IMR-90 (cell line): ENCODE data around the gene CTNND2. TPM values are rescaled to one million over a fixed set of nuclear protein-coding genes. Genes with fewer than 3 reads are reported as not detected.

Source experiments
- ATAC-seq: fragments of 200-7000 bp; cut with Tn5 transposase; 2 replicates; pipeline ENCODE4 v1.9.1; 2020; ENCODE audit warnings: low read depth, mild to moderate bottlenecking, moderate library complexity
- BruUV-seq: library from RNA; stranded (reverse); fragments of 400-500 nt; replicated peaks from 2 replicates; lab custom pipeline; 2021; lab: Mats Ljungman, UMichigan
- CTCF ChIA-PET: fragments of 300-600 bp; formaldehyde crosslinking; extraction: SDS; loops from one replicate; lab custom pipeline; 2021; ENCODE audit warnings: antibody characterized with exemption; lab: Yijun Ruan, JAX
- POLR2A ChIA-PET: fragments of 300-600 bp; sonication (Branson Sonifier 250); formaldehyde crosslinking; loops from one replicate; lab custom pipeline; 2022; ENCODE audit warnings: antibody characterized with exemption; ENCODE audit not compliant: unreplicated experiment; lab: Charles Lee
- DNase-seq: peaks from one replicate; pipeline ENCODE4 v3.0.0; 2013
- H2AFZ ChIP-seq: replicated peaks from 2 replicates; pipeline ENCODE3; 2013; ENCODE audit warnings: low read length, mild to moderate bottlenecking; ENCODE audit not compliant: poor library complexity
- H2AK5ac ChIP-seq: 2 replicates; pipeline ENCODE4 v1.6.1; 2013; ENCODE audit warnings: low read depth, low read length, inconsistent platforms
- H2AK9ac ChIP-seq: replicated peaks from 2 replicates; pipeline ENCODE3; 2013; ENCODE audit warnings: mild to moderate bottlenecking, low read depth, low read length, moderate library complexity; ENCODE audit not compliant: poor library complexity
- H2BK120ac ChIP-seq: 2 replicates; pipeline ENCODE4 v1.6.1; 2013; ENCODE audit warnings: low read depth, low read length, inconsistent platforms
- H2BK15ac ChIP-seq: 3 replicates; pipeline ENCODE4 v1.6.1; 2013; ENCODE audit warnings: low read depth, low read length, inconsistent platforms
- H2BK20ac ChIP-seq: 2 replicates; pipeline ENCODE4 v1.6.1; 2013; ENCODE audit warnings: low read depth, mild to moderate bottlenecking, inconsistent platforms, low read length, moderate library complexity
- H2BK5ac ChIP-seq: 2 replicates; pipeline ENCODE4 v1.6.1; 2013; ENCODE audit warnings: mild to moderate bottlenecking, low read depth, low read length, inconsistent platforms; ENCODE audit not compliant: poor library complexity, severe bottlenecking
- H3K14ac ChIP-seq: replicated peaks from 2 replicates; pipeline ENCODE4 v1.6.1; 2013; ENCODE audit warnings: low read depth, low read length, inconsistent platforms
- H3K18ac ChIP-seq: 2 replicates; pipeline ENCODE4 v1.6.1; 2013; ENCODE audit warnings: low read depth, low read length, control low read depth
- H3K23ac ChIP-seq: 2 replicates; pipeline ENCODE4 v1.6.1; 2013; ENCODE audit warnings: low read depth, low read length, inconsistent platforms
- H3K27ac ChIP-seq: 2 replicates; pipeline ENCODE4 v1.5.1; 2013; ENCODE audit warnings: mild to moderate bottlenecking, control low read depth, low read length; ENCODE audit not compliant: insufficient read depth
- H3K27me3 ChIP-seq: 2 replicates; pipeline ENCODE4 v1.6.1; 2013; ENCODE audit warnings: low read length; ENCODE audit not compliant: control insufficient read depth, insufficient read depth
- H3K36me3 ChIP-seq: 2 replicates; pipeline ENCODE4 v1.6.1; 2013; ENCODE audit warnings: low read length, mixed read lengths; ENCODE audit not compliant: control insufficient read depth, insufficient read depth
- H3K4ac ChIP-seq: 2 replicates; pipeline ENCODE4 v1.6.1; 2013; ENCODE audit warnings: low read depth, low read length, inconsistent platforms
- H3K4me1 ChIP-seq: 2 replicates; pipeline ENCODE4 v1.6.1; 2013; ENCODE audit warnings: low read length, mixed read lengths; ENCODE audit not compliant: control insufficient read depth, insufficient read depth
- H3K4me2 ChIP-seq: 2 replicates; pipeline ENCODE4 v1.6.1; 2013; ENCODE audit warnings: low read depth, mild to moderate bottlenecking, control low read depth, low read length, moderate library complexity
- H3K4me3 ChIP-seq: 2 replicates; pipeline ENCODE4 v1.5.1; 2013; ENCODE audit warnings: low read depth, mild to moderate bottlenecking, control low read depth, low read length, moderate library complexity; ENCODE audit not compliant: insufficient read depth
- H3K56ac ChIP-seq: 2 replicates; pipeline ENCODE4 v1.6.1; 2013; ENCODE audit warnings: low read length, inconsistent platforms; ENCODE audit not compliant: insufficient read depth; ENCODE audit errors: extremely low read depth
- H3K79me1 ChIP-seq, 2 experiments: 2 replicates each; pipeline ENCODE4 v1.6.1; 2013; ENCODE audit warnings: low read length in 2 of 2, inconsistent platforms in 1 of 2, low read depth in 1 of 2
- H3K9ac ChIP-seq: 2 replicates; pipeline ENCODE4 v1.6.1; 2013; ENCODE audit warnings: low read depth, low read length, control low read depth
- H3K9me1 ChIP-seq: 2 replicates; pipeline ENCODE4 v1.6.1; 2013; ENCODE audit warnings: low read length, inconsistent platforms; ENCODE audit not compliant: insufficient read depth
- H3K9me3 ChIP-seq: 2 replicates; pipeline ENCODE4 v1.6.1; 2013; ENCODE audit warnings: low read length; ENCODE audit not compliant: control insufficient read depth, insufficient read depth
- H4K20me1 ChIP-seq: 2 replicates; pipeline ENCODE4 v1.6.1; 2013; ENCODE audit warnings: low read length, inconsistent platforms; ENCODE audit not compliant: insufficient read depth
- H4K5ac ChIP-seq: 2 replicates; pipeline ENCODE4 v1.6.1; 2013; ENCODE audit warnings: mild to moderate bottlenecking, low read depth, low read length, control low read depth
- H4K8ac ChIP-seq, 2 experiments: 2 replicates each; pipeline ENCODE4 v1.6.1; 2013; ENCODE audit warnings: low read depth in 2 of 2, low read length in 2 of 2, control low read depth in 1 of 2, inconsistent platforms in 1 of 2
- H4K91ac ChIP-seq: 2 replicates; pipeline ENCODE4 v1.6.1; 2013; ENCODE audit warnings: low read depth, low read length, inconsistent platforms; ENCODE audit not compliant: insufficient read depth
- BHLHE40 ChIP-seq: fragments of 150-350 bp; IDR thresholded peaks from 2 replicates; pipeline ENCODE4 v1.6.1; 2016; ENCODE audit warnings: mild to moderate bottlenecking, low read depth, low read length
- CEBPB ChIP-seq: IDR thresholded peaks from 2 replicates; pipeline ENCODE4 v1.6.1; 2012; ENCODE audit warnings: low read depth, low read length, improper control_type of control experiment
- CHD1 ChIP-seq: IDR thresholded peaks from 2 replicates; pipeline ENCODE4 v1.6.1; 2012; ENCODE audit warnings: low read depth, low read length, improper control_type of control experiment
- CTCF ChIP-seq: conservative IDR thresholded peaks from 2 replicates; pipeline ENCODE4 v1.5.1; 2012; ENCODE audit warnings: mild to moderate bottlenecking, low read depth, low read length, improper control_type of control experiment
- ELK1 ChIP-seq: fragments of 150-350 bp; IDR thresholded peaks from 2 replicates; pipeline ENCODE4 v1.6.1; 2016; ENCODE audit warnings: low read depth, mild to moderate bottlenecking, low read length, moderate library complexity, borderline replicate concordance
- FOS ChIP-seq: fragments of 150-350 bp; IDR thresholded peaks from 2 replicates; pipeline ENCODE4 v1.6.1; 2016; ENCODE audit warnings: low read depth, low read length
- MAFK ChIP-seq: IDR thresholded peaks from 2 replicates; pipeline ENCODE4 v1.6.1; 2012; ENCODE audit warnings: low read depth, low read length, improper control_type of control experiment
- MAZ ChIP-seq: IDR thresholded peaks from 2 replicates; pipeline ENCODE4 v1.6.1; 2012; ENCODE audit warnings: low read depth, mild to moderate bottlenecking, low read length, improper control_type of control experiment, moderate library complexity, borderline replicate concordance
- NFE2L2 ChIP-seq: fragments of 150-350 bp; IDR thresholded peaks from 2 replicates; pipeline ENCODE4 v1.6.1; 2016; ENCODE audit warnings: low read depth, mild to moderate bottlenecking, low read length
- RCOR1 ChIP-seq: IDR thresholded peaks from 2 replicates; pipeline ENCODE4 v1.6.1; 2012; ENCODE audit warnings: mild to moderate bottlenecking, low read length, improper control_type of control experiment; ENCODE audit not compliant: insufficient replicate concordance
- RFX5 ChIP-seq: IDR thresholded peaks from 2 replicates; pipeline ENCODE4 v1.8.0; 2012; ENCODE audit warnings: low read depth, mild to moderate bottlenecking, low read length, moderate library complexity
- SMC3 ChIP-seq: fragments of 150-350 bp; IDR thresholded peaks from 2 replicates; pipeline ENCODE4 v1.6.1; 2016; ENCODE audit warnings: low read depth, mild to moderate bottlenecking, antibody characterized with exemption, low read length, moderate library complexity
- WGBS, 2 experiments: methylation state at CpG; one replicate each; pipeline versions ENCODE4 v1.1.5 to v1.1.7; 2013; ENCODE audit warnings: missing lambda C conversion rate in 2 of 2; ENCODE audit not compliant: insufficient read length in 1 of 2; ENCODE audit errors: extremely low coverage in 2 of 2; 5-methylcytosine and 5-hydroxymethylcytosine counted together
- dilution Hi-C: fragments of 300-500 bp; cut with HindIII; formaldehyde crosslinking; loops from one replicate; pipeline ENCODE4 v1.14.3; 2018; ENCODE audit warnings: low sequenced_read_pairs; ENCODE audit not compliant: unreplicated experiment
- in situ Hi-C: fragments of 300-500 bp; cut with MboI; formaldehyde crosslinking; loops from 3 replicates; pipeline ENCODE4 v1.14.3; 2019; ENCODE audit warnings: low sequenced_read_pairs, inconsistent platforms, mixed read lengths
- intact Hi-C: fragments of 100-400 bp; cut with micrococcal nuclease; formaldehyde crosslinking; loops from 2 replicates; pipeline ENCODE4 v1.10.0; 2022
- polyA plus RNA-seq, 3 experiments: library from polyadenylated mRNA; depleted of rRNA; stranded (reverse); fragments of >200 nt; gene quantifications; 2 replicates each; pipeline ENCODE4 v1.2.3, GENCODE V29; 2012; ENCODE audit warnings: low replicate concordance in 1 of 3
- total RNA-seq: library from RNA; depleted of rRNA; stranded (reverse); fragments of >200 nt; gene quantifications from 2 replicates; pipeline ENCODE4 v1.2.3, GENCODE V29; 2012

CTNND2 gene
- total and polyA plus RNA-seq, 2 of the 4 experiments (the other 2 are of a cell fraction), result not detected

DNA sequence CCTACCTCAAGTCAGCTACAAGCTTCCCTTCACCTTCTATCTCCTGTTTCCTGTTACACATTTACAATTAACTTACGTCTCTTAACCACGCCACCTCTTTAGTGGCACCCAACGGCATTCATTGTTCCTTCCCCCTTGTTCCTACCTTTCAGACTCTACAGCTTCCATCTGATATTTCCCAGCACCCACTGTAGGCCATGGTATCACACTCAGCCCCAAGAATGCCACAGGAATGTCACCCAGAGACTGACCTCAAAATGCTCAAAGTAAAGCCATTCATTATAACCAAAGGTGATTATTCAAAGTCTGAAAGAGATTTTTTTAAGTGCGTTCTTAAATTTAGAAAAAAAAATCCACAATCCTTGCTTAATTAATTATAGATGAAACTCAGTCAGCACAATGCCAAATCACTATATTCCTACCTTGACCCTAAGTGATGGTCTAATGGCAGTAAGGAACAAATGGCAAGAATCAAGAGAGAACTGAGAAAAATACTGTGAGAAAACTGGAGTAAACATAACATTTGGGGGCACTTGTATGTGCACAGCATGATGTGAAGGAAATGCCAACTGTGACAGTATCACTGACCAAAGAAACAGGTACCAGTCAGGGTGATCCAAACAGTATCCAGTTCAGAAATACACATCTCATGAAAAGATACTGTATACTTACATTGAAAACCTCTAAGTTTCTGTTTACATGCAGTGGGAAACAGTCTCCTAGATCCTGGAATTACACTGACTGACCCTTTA, 52.1 kb downstream of the CTNND2 start:
- Histone ChIP-seq H3K27ac (no peak overlapping the region), H3K14ac (no peak overlapping the region), H3K4me2 (no peak overlapping the region), H3K9me1 (no peaks in the 10 kb centered on the region), H2BK120ac (no peak overlapping the region), H4K8ac (no peak overlapping the region), H3K9ac (no peak overlapping the region), H2AFZ (no peak overlapping the region), H3K79me1 (no peaks in the 10 kb centered on the region), H4K5ac (no peak overlapping the region), H2BK5ac (no peak overlapping the region), H4K91ac (no peak overlapping the region), H4K20me1 (no peaks in the 10 kb centered on the region), H2BK15ac (no peak overlapping the region), H3K36me3 (no peaks in the 10 kb centered on the region), H3K9me3 (peaks cover 10% of the 10 kb centered on the region), H3K18ac (no peak overlapping the region), H2BK20ac (no peak overlapping the region), H2AK5ac (no peak overlapping the region), H2AK9ac (no peak overlapping the region), H3K23ac (no peak overlapping the region), H3K4ac (no peak overlapping the region), H3K56ac (no peak overlapping the region), H3K4me1 (no peaks in the 10 kb centered on the region), H3K4me3 (no peak overlapping the region), H3K27me3 (no peaks in the 10 kb centered on the region)
- ChIA-PET CTCF (no interaction called here), POLR2A (no interaction called here)
- 20% methylated on average over 2 of the region's 4 CpGs; no CpG with 5 or more reads in 1 of the 2 experiments for WGBS, 2 experiments
- ATAC-seq (no peak), DNase-seq (no peak)
- TF ChIP-seq MAFK (no peak), MAZ (no peak), RCOR1 (no peak), CTCF (no peak), BHLHE40 (no peak), CEBPB (no peak), FOS (no peak), RFX5 (no peak), ELK1 (no peak), CHD1 (no peak), SMC3 (no peak), NFE2L2 (no peak)
- no TSS peak for BruUV-seq
- dilution Hi-C loops, result no loop called here
- in situ Hi-C loops, result no loop called here
- intact Hi-C loops, result no loop called here
